ENCODE measurements around the gene DNAI1. TPM values are rescaled to one million over a fixed set of nuclear protein-coding genes. Genes with fewer than 3 reads are reported as not detected.

The DNAI1 gene
- total and polyA plus RNA-seq, 7 experiments from 2014 or later, result not detected

GRCh38 chr9:34517185-34517584 is 58.6 kb downstream of the DNAI1 start:
- H3K4me3 Mint-ChIP-seq, result no peak overlapping the region
- no peaks in the 10 kb centered on the region for H3K36me3 ChIP-seq (ENCODE audit: control insufficient read depth in 2 of 3, insufficient read depth in 3 of 3, low read length in 3 of 3)
- no peaks in the 10 kb centered on the region for H3K9me3 ChIP-seq (ENCODE audit: control insufficient read depth in 2 of 3, low read length in 3 of 3)
- no peaks in the 10 kb centered on the region for H3K9me3 Mint-ChIP-seq
- ChIA-PET CTCF (interaction anchor here (0.7 kb wide), 1 partner anchor 121 kb away, joined by 3 read pairs; the partner anchor contains the start of gene SIGMAR1), POLR2A (no interaction called here)
- H3K27me3 ChIP-seq (ENCODE audit: control insufficient read depth in 2 of 2, insufficient read depth in 2 of 2, low read length in 2 of 2), result no peaks in the 10 kb centered on the region
- H3K4me1 Mint-ChIP-seq, result peaks cover 0 to 6% (median under 1%) of the 10 kb centered on the region in 7 donors
- ATAC-seq (no peak), DNase-seq (no peak)
- no peaks in the 10 kb centered on the region for H3K36me3 Mint-ChIP-seq
- H3K27me3 Mint-ChIP-seq, result peaks cover 0 to 21% (median 0%) of the 10 kb centered on the region in 5 donors
- no peak overlapping the region for H3K4me3 ChIP-seq (ENCODE audit: low read length)
- intact Hi-C loops (cut with micrococcal nuclease), result no loop called here
- H3K27ac Mint-ChIP-seq, result no peak overlapping the region
- H3K4me1 ChIP-seq (ENCODE audit: control insufficient read depth in 2 of 2, insufficient read depth in 2 of 2, low read length in 2 of 2), result no peaks in the 10 kb centered on the region
- no peak overlapping the region for H3K27ac ChIP-seq (ENCODE audit: low read depth, low read length)

- DNase-seq (no peak), ATAC-seq (no peak)
- Histone ChIP-seq H3K9me3 (ENCODE audit: control insufficient read depth in 2 of 3, low read length in 3 of 3) (no peaks in the 10 kb centered on the region), H3K27me3 (ENCODE audit: control insufficient read depth in 2 of 2, insufficient read depth in 2 of 2, low read length in 2 of 2) (no peaks in the 10 kb centered on the region), H3K4me1 (ENCODE audit: control insufficient read depth in 2 of 2, insufficient read depth in 2 of 2, low read length in 2 of 2) (peaks cover under 1 to 4% of the 10 kb centered on the region in 2 donors), H3K27ac (ENCODE audit: low read depth, low read length) (no peak overlapping the region), H3K36me3 (ENCODE audit: control insufficient read depth in 2 of 3, insufficient read depth in 3 of 3, low read length in 3 of 3) (no peaks in the 10 kb centered on the region), H3K4me3 (ENCODE audit: low read length) (no peak overlapping the region)
- POLR2A ChIA-PET, result no interaction called here
- Mint-ChIP-seq H3K4me3 (no peak overlapping the region), H3K36me3 (no peaks in the 10 kb centered on the region), H3K9me3 (no peaks in the 10 kb centered on the region), H3K27me3 (peaks cover 0 to 25% (median 0%) of the 10 kb centered on the region in 5 donors), H3K27ac (no peak overlapping the region), H3K4me1 (peaks cover 4 to 10% (median 5%) of the 10 kb centered on the region in 7 donors)
- CTCF ChIA-PET, result no interaction called here
- intact Hi-C loops (cut with micrococcal nuclease), result no loop called here
Observed at GRCh38 chr9:34518110-34518616, 59.6 kb downstream of the DNAI1 start.

GRCh38 chr9:34518896-34519295 is 60.3 kb downstream of the DNAI1 start:
- Mint-ChIP-seq H3K27me3 (peaks cover 0 to 29% (median 0%) of the 10 kb centered on the region in 5 donors), H3K36me3 (no peaks in the 10 kb centered on the region), H3K4me3 (no peak overlapping the region), H3K9me3 (no peaks in the 10 kb centered on the region), H3K27ac (no peak overlapping the region), H3K4me1 (peaks cover 5 to 12% (median 9%) of the 10 kb centered on the region in 7 donors)
- CTCF ChIA-PET, result interaction anchor here (0.6 to 0.8 kb wide), 3 partner anchors 80 to 1426 kb away, joined by 3 to 8 read pairs (median 3); no protein-coding TSS in a partner anchor
- H3K27ac ChIP-seq (ENCODE audit: low read depth, low read length), result no peak overlapping the region
- DNase-seq (no peak), ATAC-seq (no peak)
- no peaks in the 10 kb centered on the region for H3K36me3 ChIP-seq (ENCODE audit: control insufficient read depth in 2 of 3, insufficient read depth in 3 of 3, low read length in 3 of 3)
- intact Hi-C loops (cut with micrococcal nuclease), result no loop called here
- POLR2A ChIA-PET, result no interaction called here
- H3K27me3 ChIP-seq (ENCODE audit: control insufficient read depth in 2 of 2, insufficient read depth in 2 of 2, low read length in 2 of 2), result no peaks in the 10 kb centered on the region
- no peaks in the 10 kb centered on the region for H3K9me3 ChIP-seq (ENCODE audit: control insufficient read depth in 2 of 3, low read length in 3 of 3)
- no peak overlapping the region for H3K4me3 ChIP-seq (ENCODE audit: low read length)
- peaks cover 7 to 10% of the 10 kb centered on the region in 2 donors for H3K4me1 ChIP-seq (ENCODE audit: control insufficient read depth in 2 of 2, insufficient read depth in 2 of 2, low read length in 2 of 2)

- H3K4me1 Mint-ChIP-seq, result peaks cover 5 to 14% (median 10%) of the 10 kb centered on the region in 7 donors
- Histone ChIP-seq H3K36me3 (ENCODE audit: control insufficient read depth in 2 of 3, insufficient read depth in 3 of 3, low read length in 3 of 3) (no peaks in the 10 kb centered on the region), H3K27me3 (ENCODE audit: control insufficient read depth in 2 of 2, insufficient read depth in 2 of 2, low read length in 2 of 2) (no peaks in the 10 kb centered on the region), H3K27ac (ENCODE audit: low read depth, low read length) (no peak overlapping the region), H3K4me1 (ENCODE audit: control insufficient read depth in 2 of 2, insufficient read depth in 2 of 2, low read length in 2 of 2) (peaks cover 7 to 10% of the 10 kb centered on the region in 2 donors), H3K9me3 (ENCODE audit: control insufficient read depth in 2 of 3, low read length in 3 of 3) (no peaks in the 10 kb centered on the region), H3K4me3 (ENCODE audit: low read length) (no peak overlapping the region)
- POLR2A ChIA-PET, result interaction anchor here (0.6 kb wide), 1 partner anchor 1175 kb away, joined by 7 read pairs; no protein-coding TSS in a partner anchor
- DNase-seq (no peak), ATAC-seq (no peak)
- H3K9me3 Mint-ChIP-seq, result no peaks in the 10 kb centered on the region
- intact Hi-C loops (cut with micrococcal nuclease), result loop anchor here (5.0 to 10.0 kb wide), 5 partner anchors 93 to 1257 kb away; partner anchors contain the start of genes BAG1 (in 1 of the 2), DNAJB5 (in 1 of the 2), KIF24 (in 1 of the 2) and NUDT2 (in 1 of the 2)
- no peak overlapping the region for H3K4me3 Mint-ChIP-seq
- CTCF ChIA-PET, result interaction anchor here (0.5 to 0.8 kb wide), 4 partner anchors 80 to 1426 kb away, joined by 3 to 8 read pairs (median 4); no protein-coding TSS in a partner anchor
- peaks cover 0 to 34% (median 0%) of the 10 kb centered on the region in 5 donors for H3K27me3 Mint-ChIP-seq
- no peak overlapping the region for H3K27ac Mint-ChIP-seq
- H3K36me3 Mint-ChIP-seq, result no peaks in the 10 kb centered on the region
Observed at GRCh38 chr9:34519321-34520020, 60.9 kb downstream of the DNAI1 start.

- Histone ChIP-seq H3K27ac (ENCODE audit: low read depth, low read length) (no peak overlapping the region), H3K36me3 (ENCODE audit: control insufficient read depth in 2 of 3, insufficient read depth in 3 of 3, low read length in 3 of 3) (no peaks in the 10 kb centered on the region), H3K9me3 (ENCODE audit: control insufficient read depth in 2 of 3, low read length in 3 of 3) (no peaks in the 10 kb centered on the region), H3K4me3 (ENCODE audit: low read length) (no peak overlapping the region), H3K4me1 (ENCODE audit: control insufficient read depth in 2 of 2, insufficient read depth in 2 of 2, low read length in 2 of 2) (peaks cover 7 to 10% of the 10 kb centered on the region in 2 donors), H3K27me3 (ENCODE audit: control insufficient read depth in 2 of 2, insufficient read depth in 2 of 2, low read length in 2 of 2) (no peaks in the 10 kb centered on the region)
- H3K4me1 Mint-ChIP-seq, result peaks cover 5 to 18% (median 10%) of the 10 kb centered on the region in 7 donors
- DNase-seq (no peak), ATAC-seq (no peak)
- H3K4me3 Mint-ChIP-seq, result no peak overlapping the region
- ChIA-PET CTCF (interaction anchor here (0.6 kb wide), 1 partner anchor 182 kb away, joined by 4 read pairs; no protein-coding TSS in a partner anchor), POLR2A (no interaction called here)
- H3K27ac Mint-ChIP-seq, result no peak overlapping the region
- H3K9me3 Mint-ChIP-seq, result no peaks in the 10 kb centered on the region
- intact Hi-C loops (cut with micrococcal nuclease), result loop anchor here (5.0 to 10.0 kb wide), 5 partner anchors 92 to 1258 kb away; partner anchors contain the start of genes BAG1 (in 1 of the 2), DNAJB5 (in 1 of the 2), KIF24 (in 1 of the 2) and NUDT2 (in 1 of the 2)
- H3K27me3 Mint-ChIP-seq, result peaks cover 0 to 41% (median 0%) of the 10 kb centered on the region in 5 donors
- H3K36me3 Mint-ChIP-seq, result no peaks in the 10 kb centered on the region
Observed at GRCh38 chr9:34520096-34520495, 61.5 kb downstream of the DNAI1 start.

- H3K4me1 Mint-ChIP-seq, result peaks cover 5 to 19% (median 10%) of the 10 kb centered on the region in 7 donors
- H3K36me3 ChIP-seq (ENCODE audit: control insufficient read depth in 2 of 3, insufficient read depth in 3 of 3, low read length in 3 of 3), result no peaks in the 10 kb centered on the region
- peak overlapping the region in 2 of 10 donors; percentile 20 to 33 for H3K4me3 Mint-ChIP-seq
- intact Hi-C loops (cut with micrococcal nuclease), result loop anchor here (5.0 to 10.0 kb wide), 5 partner anchors 92 to 1258 kb away; partner anchors contain the start of genes BAG1 (in 1 of the 2), DNAJB5 (in 1 of the 2), KIF24 (in 1 of the 2) and NUDT2 (in 1 of the 2)
- peaks cover 7 to 10% of the 10 kb centered on the region in 2 donors for H3K4me1 ChIP-seq (ENCODE audit: control insufficient read depth in 2 of 2, insufficient read depth in 2 of 2, low read length in 2 of 2)
- no peak overlapping the region for H3K27ac ChIP-seq (ENCODE audit: low read depth, low read length)
- H3K27me3 ChIP-seq (ENCODE audit: control insufficient read depth in 2 of 2, insufficient read depth in 2 of 2, low read length in 2 of 2), result no peaks in the 10 kb centered on the region
- H3K9me3 ChIP-seq (ENCODE audit: control insufficient read depth in 2 of 3, low read length in 3 of 3), result no peaks in the 10 kb centered on the region
- DNase-seq (no peak), ATAC-seq (no peak)
- H3K36me3 Mint-ChIP-seq, result no peaks in the 10 kb centered on the region
- no peak overlapping the region for H3K4me3 ChIP-seq (ENCODE audit: low read length)
- H3K9me3 Mint-ChIP-seq, result no peaks in the 10 kb centered on the region
- H3K27ac Mint-ChIP-seq, result no peak overlapping the region
- ChIA-PET POLR2A (no interaction called here), CTCF (interaction anchor here (0.6 kb wide), 1 partner anchor 183 kb away, joined by 4 read pairs; no protein-coding TSS in a partner anchor)
- H3K27me3 Mint-ChIP-seq, result peaks cover 0 to 47% (median 3%) of the 10 kb centered on the region in 5 donors
Observed at GRCh38 chr9:34520505-34521385, 62.1 kb downstream of the DNAI1 start.
